Mononuclear cell (primary cell): ENCODE measurements around the gene TRPC4AP. TPM values are rescaled to one million over a fixed set of nuclear protein-coding genes. Genes with fewer than 3 reads are reported as not detected.

Experiments
- H3K27me3 ChIP-seq: 2 replicates; pipeline ENCODE4 v1.6.0; 2011; ENCODE audit warnings: low read length, control low read depth; ENCODE audit not compliant: insufficient read depth
- H3K4me1 ChIP-seq: 2 replicates; pipeline ENCODE4 v1.5.1; 2011; ENCODE audit warnings: mild to moderate bottlenecking, low read length, control low read depth; ENCODE audit not compliant: insufficient read depth
- H3K4me3 ChIP-seq: 2 replicates; pipeline ENCODE4 v1.5.1; 2011; ENCODE audit warnings: mild to moderate bottlenecking, low read length, moderate library complexity
- H3K9me3 ChIP-seq: 2 replicates; pipeline ENCODE4 v1.5.1; 2011; ENCODE audit warnings: low read depth, mild to moderate bottlenecking, control low read depth, low read length
- total RNA-seq: library from RNA; depleted of rRNA; stranded (reverse); fragments of >200 nt; gene quantifications from one replicate; pipeline ENCODE4 v1.2.3, GENCODE V29; 2012

TRPC4AP gene
- total RNA-seq, 1 donor = 55.3 TPM

- no peaks in the 10 kb centered on the region for H3K4me1 ChIP-seq
- no peak overlapping the region for H3K4me3 ChIP-seq
- H3K27me3 ChIP-seq = no peaks in the 10 kb centered on the region
- H3K9me3 ChIP-seq = no peaks in the 10 kb centered on the region
Measured at GRCh38 chr20:34986311-34987287, 106.0 kb downstream of the TRPC4AP start.

GRCh38 chr20:34985461-34986310 lies 106.9 kb downstream of the TRPC4AP start:
- Histone ChIP-seq H3K4me3 (no peak overlapping the region), H3K4me1 (no peaks in the 10 kb centered on the region), H3K27me3 (no peaks in the 10 kb centered on the region), H3K9me3 (no peaks in the 10 kb centered on the region)

GRCh38 chr20:34984756-34985261 lies 107.8 kb downstream of the TRPC4AP start:
- no peak overlapping the region for H3K4me3 ChIP-seq
- no peaks in the 10 kb centered on the region for H3K4me1 ChIP-seq
- H3K9me3 ChIP-seq = no peaks in the 10 kb centered on the region
- no peaks in the 10 kb centered on the region for H3K27me3 ChIP-seq

GRCh38 chr20:34983995-34984735 lies 108.4 kb downstream of the TRPC4AP start:
- H3K27me3 ChIP-seq = no peaks in the 10 kb centered on the region
- H3K9me3 ChIP-seq = no peaks in the 10 kb centered on the region
- H3K4me3 ChIP-seq = no peak overlapping the region
- H3K4me1 ChIP-seq = no peaks in the 10 kb centered on the region

GRCh38 chr20:34983089-34983820 lies 109.4 kb downstream of the TRPC4AP start:
- Histone ChIP-seq H3K27me3 (no peaks in the 10 kb centered on the region), H3K4me1 (no peaks in the 10 kb centered on the region), H3K4me3 (no peak overlapping the region), H3K9me3 (no peaks in the 10 kb centered on the region)

- Histone ChIP-seq H3K4me1 (no peaks in the 10 kb centered on the region), H3K4me3 (no peak overlapping the region), H3K27me3 (no peaks in the 10 kb centered on the region), H3K9me3 (no peaks in the 10 kb centered on the region)
Measured at GRCh38 chr20:34982270-34983088, 110.1 kb downstream of the TRPC4AP start.

GRCh38 chr20:34980543-34981233 lies 111.9 kb downstream of the TRPC4AP start:
- Histone ChIP-seq H3K9me3 (no peaks in the 10 kb centered on the region), H3K4me1 (no peaks in the 10 kb centered on the region), H3K4me3 (no peak overlapping the region), H3K27me3 (no peaks in the 10 kb centered on the region)

- Histone ChIP-seq H3K27me3 (no peaks in the 10 kb centered on the region), H3K9me3 (no peaks in the 10 kb centered on the region), H3K4me1 (no peaks in the 10 kb centered on the region), H3K4me3 (no peak overlapping the region)
Measured at GRCh38 chr20:34979366-34980153, 113.0 kb downstream of the TRPC4AP start.

GRCh38 chr20:34978092-34978744 lies 114.4 kb downstream of the TRPC4AP start:
- Histone ChIP-seq H3K4me3 (no peak overlapping the region), H3K4me1 (no peaks in the 10 kb centered on the region), H3K27me3 (no peaks in the 10 kb centered on the region), H3K9me3 (no peaks in the 10 kb centered on the region)

- Histone ChIP-seq H3K4me3 (no peak overlapping the region), H3K9me3 (no peaks in the 10 kb centered on the region), H3K27me3 (no peaks in the 10 kb centered on the region), H3K4me1 (no peaks in the 10 kb centered on the region)
Measured at GRCh38 chr20:34977365-34978091, 115.1 kb downstream of the TRPC4AP start.

GRCh38 chr20:34976286-34976685 lies 116.3 kb downstream of the TRPC4AP start:
- Histone ChIP-seq H3K4me1 (no peaks in the 10 kb centered on the region), H3K4me3 (no peak overlapping the region), H3K9me3 (no peaks in the 10 kb centered on the region), H3K27me3 (no peaks in the 10 kb centered on the region)
